SHP77 (cell line): ENCODE measurements around the gene GART.
"Not testable (repeated sequence)": the region's sequence is repeated elsewhere in the genome, so short reads cannot be mapped to it uniquely, and the experiment has no call there.

ENCODE experiments used
- DNase-seq, 2 experiments: peaks; one replicate each; lab custom pipeline; 2025; lab: John Stamatoyannopoulos, UW

The GART gene

GRCh38 chr21:33512481-33512880, 29.4 kb downstream of the GART start:
- no peak for DNase-seq

- no peak for DNase-seq
Measured at GRCh38 chr21:33511639-33512038, 30.3 kb downstream of the GART start.

- no peak for DNase-seq
Measured at GRCh38 chr21:33510826-33511225, 31.1 kb downstream of the GART start.

- not testable (repeated sequence) for DNase-seq
Measured at GRCh38 chr21:33507003-33507402, 34.9 kb downstream of the GART start.

GRCh38 chr21:33505833-33506232, 36.1 kb downstream of the GART start:
- no peak for DNase-seq

GRCh38 chr21:33496345-33496744, 45.6 kb downstream of the GART start:
- no peak for DNase-seq

- no peak for DNase-seq
Measured at GRCh38 chr21:33495743-33496142, 46.2 kb downstream of the GART start.

- no peak for DNase-seq
Measured at GRCh38 chr21:33493756-33494155, 48.2 kb downstream of the GART start.

- DNase-seq = no peak
Measured at GRCh38 chr21:33492571-33492970, 49.3 kb downstream of the GART start.

- DNase-seq = peak; percentile 90 to 92
Measured at GRCh38 chr21:33491373-33492102, 50.4 kb downstream of the GART start, which contains the start of gene DNAJC28. Gene DNAJC28, minus strand, starts transcription at chr21:33491716. Its CDS starts 2,323 bp downstream, at chr21:33489393.

GRCh38 chr21:33490991-33491372, 50.9 kb downstream of the GART start:
- no peak for DNase-seq

- DNase-seq = no peak
Measured at GRCh38 chr21:33488936-33489335, 53.0 kb downstream of the GART start.

- no peak for DNase-seq
Measured at GRCh38 chr21:33487996-33488395, 53.9 kb downstream of the GART start.

GRCh38 chr21:33481314-33481943, 60.5 kb downstream of the GART start:
- no peak for DNase-seq

GRCh38 chr21:33480481-33481103, 61.3 kb downstream of the GART start:
- no peak for DNase-seq

- DNase-seq = peak; percentile 92 to 94
Measured at GRCh38 chr21:33479679-33480480, 62.0 kb downstream of the GART start, which contains the start of gene TMEM50B. Gene TMEM50B, minus strand, starts transcription at chr21:33479974. Its CDS starts 11,089 bp downstream, at chr21:33468885.

- no peak for DNase-seq
Measured at GRCh38 chr21:33478935-33479678, 62.8 kb downstream of the GART start.

- no peak for DNase-seq
Measured at GRCh38 chr21:33478182-33478581, 63.7 kb downstream of the GART start.

GRCh38 chr21:33477066-33477465, 64.9 kb downstream of the GART start:
- no peak for DNase-seq

- no peak for DNase-seq
Measured at GRCh38 chr21:33473344-33473743, 68.6 kb downstream of the GART start.

- DNase-seq = no peak
Measured at GRCh38 chr21:33470701-33471100, 71.2 kb downstream of the GART start.
